Astrocyte (in vitro differentiated cells and primary cell): Measurements from ENCODE around the gene MTCH2. TPM values are rescaled to one million over a fixed set of nuclear protein-coding genes. Genes with fewer than 3 reads are reported as not detected.

Experiments
- DNase-seq: peaks from one replicate; pipeline ENCODE4 v3.0.0-alpha.2; 2010; ENCODE audit warnings: low read depth
- FAIRE-seq: peaks from 2 replicates; lab custom pipeline; 2011; peaks lifted over from hg19 to GRCh38; lab: Jason Lieb, UNC
- H2AFZ ChIP-seq: 2 replicates; pipeline ENCODE4 v1.6.0; 2012; ENCODE audit warnings: low read depth, low read length, inconsistent platforms
- H3K27ac ChIP-seq: 2 replicates; pipeline ENCODE4 v1.5.1; 2011; ENCODE audit warnings: low read depth, low read length, inconsistent platforms
- H3K27me3 ChIP-seq: 2 replicates; pipeline ENCODE4 v1.6.0; 2011; ENCODE audit warnings: low read length, inconsistent platforms; ENCODE audit not compliant: insufficient read depth
- H3K36me3 ChIP-seq: 2 replicates; pipeline ENCODE4 v1.5.1; 2011; ENCODE audit warnings: low read length, inconsistent platforms; ENCODE audit not compliant: insufficient read depth
- H3K4me1 ChIP-seq: 2 replicates; pipeline ENCODE4 v1.5.1; 2011; ENCODE audit warnings: low read length, inconsistent platforms; ENCODE audit not compliant: insufficient read depth
- H3K4me2 ChIP-seq: 2 replicates; pipeline ENCODE4 v1.6.0; 2012; ENCODE audit warnings: low read length, inconsistent platforms
- H3K4me3 ChIP-seq: 2 replicates; pipeline ENCODE4 v1.5.1; 2011; ENCODE audit warnings: low read depth, mild to moderate bottlenecking, low read length, inconsistent platforms; ENCODE audit not compliant: insufficient read depth
- H3K79me2 ChIP-seq: 2 replicates; pipeline ENCODE4 v1.6.0; 2012; ENCODE audit warnings: mild to moderate bottlenecking, low read length, inconsistent platforms; ENCODE audit not compliant: insufficient read depth
- H3K9ac ChIP-seq: 2 replicates; pipeline ENCODE4 v1.6.0; 2012; ENCODE audit warnings: mild to moderate bottlenecking, low read length, inconsistent platforms
- H3K9me3 ChIP-seq: 2 replicates; pipeline ENCODE4 v1.5.1; 2012; ENCODE audit warnings: low read depth, mild to moderate bottlenecking, low read length, inconsistent platforms; ENCODE audit not compliant: insufficient read depth
- H4K20me1 ChIP-seq: 2 replicates; pipeline ENCODE4 v1.6.0; 2012; ENCODE audit warnings: low read length, inconsistent platforms; ENCODE audit not compliant: insufficient read depth
- H3K27ac Mint-ChIP-seq: one replicate; pipeline ENCODE4 v1.8.0; 2021; ENCODE audit warnings: mild to moderate bottlenecking, mixed read lengths; ENCODE audit not compliant: unreplicated experiment
- H3K27me3 Mint-ChIP-seq: one replicate; pipeline ENCODE4 v1.8.0; 2021; ENCODE audit warnings: low read depth, mixed read lengths; ENCODE audit not compliant: unreplicated experiment
- H3K36me3 Mint-ChIP-seq: one replicate; pipeline ENCODE4 v1.8.0; 2021; ENCODE audit warnings: low read depth, mixed read lengths; ENCODE audit not compliant: unreplicated experiment
- H3K4me1 Mint-ChIP-seq: one replicate; pipeline ENCODE4 v1.8.0; 2021; ENCODE audit warnings: low read depth, mixed read lengths; ENCODE audit not compliant: unreplicated experiment
- H3K4me3 Mint-ChIP-seq: one replicate; pipeline ENCODE4 v1.8.0; 2021; ENCODE audit warnings: mild to moderate bottlenecking, moderate library complexity, mixed read lengths; ENCODE audit not compliant: unreplicated experiment
- H3K9me3 Mint-ChIP-seq: one replicate; pipeline ENCODE4 v1.8.0; 2021; ENCODE audit warnings: mild to moderate bottlenecking, mixed read lengths; ENCODE audit not compliant: unreplicated experiment
- EZH2 ChIP-seq: IDR thresholded peaks from 2 replicates; pipeline ENCODE4 v1.6.1; 2012; ENCODE audit warnings: mild to moderate bottlenecking, low read length, inconsistent platforms; ENCODE audit not compliant: insufficient read depth
- total RNA-seq: library from RNA; stranded (reverse); gene quantifications from 2 replicates; pipeline ENCODE4 v1.2.1, GENCODE V29; 2021
- TF ChIP-seq, protein P1 (sequence below): IDR thresholded peaks from 2 replicates; pipeline ENCODE4 v1.5.1; 2011; ENCODE audit warnings: low read depth, mild to moderate bottlenecking, inconsistent platforms, low read length, moderate library complexity; ENCODE audit not compliant: insufficient read depth

Gene MTCH2
- total RNA-seq, 1 donor from 2014 or later = 103 TPM

DNA sequence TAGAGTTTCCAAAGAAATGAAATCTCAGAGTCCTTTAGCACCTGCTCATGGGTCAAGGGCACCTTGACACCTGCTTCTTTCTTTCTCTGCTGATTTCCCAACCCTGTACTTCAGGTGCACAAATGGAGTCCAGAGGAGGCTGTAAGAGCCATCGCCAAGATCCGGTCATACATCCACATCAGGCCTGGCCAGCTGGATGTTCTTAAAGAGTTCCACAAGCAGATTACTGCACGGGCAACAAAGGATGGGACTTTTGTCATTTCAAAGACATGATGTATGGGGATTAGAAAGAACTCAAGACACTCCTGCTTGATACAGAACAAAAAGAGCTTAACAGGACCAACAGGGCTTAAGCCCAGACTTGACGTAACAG, 71.0 kb downstream of the MTCH2 start:
- H3K36me3 ChIP-seq = peaks cover 20% of the 10 kb centered on the region
- no peak overlapping the region for H2AFZ ChIP-seq
- H4K20me1 ChIP-seq = peaks cover 24% of the 10 kb centered on the region
- Mint-ChIP-seq H3K27ac (no peak overlapping the region), H3K36me3 (peaks cover 11% of the 10 kb centered on the region), H3K4me1 (no peaks in the 10 kb centered on the region), H3K9me3 (no peaks in the 10 kb centered on the region), H3K4me3 (no peak overlapping the region), H3K27me3 (no peaks in the 10 kb centered on the region)
- no peak overlapping the region for H3K9ac ChIP-seq
- FAIRE-seq = no peak
- peaks cover 16% of the 10 kb centered on the region for H3K4me1 ChIP-seq
- H3K79me2 ChIP-seq = peaks cover 64% of the 10 kb centered on the region
- H3K9me3 ChIP-seq = no peaks in the 10 kb centered on the region
- no peaks in the 10 kb centered on the region for H3K27me3 ChIP-seq
- H3K4me3 ChIP-seq = no peak overlapping the region
- TF ChIP-seq, protein P1, sequence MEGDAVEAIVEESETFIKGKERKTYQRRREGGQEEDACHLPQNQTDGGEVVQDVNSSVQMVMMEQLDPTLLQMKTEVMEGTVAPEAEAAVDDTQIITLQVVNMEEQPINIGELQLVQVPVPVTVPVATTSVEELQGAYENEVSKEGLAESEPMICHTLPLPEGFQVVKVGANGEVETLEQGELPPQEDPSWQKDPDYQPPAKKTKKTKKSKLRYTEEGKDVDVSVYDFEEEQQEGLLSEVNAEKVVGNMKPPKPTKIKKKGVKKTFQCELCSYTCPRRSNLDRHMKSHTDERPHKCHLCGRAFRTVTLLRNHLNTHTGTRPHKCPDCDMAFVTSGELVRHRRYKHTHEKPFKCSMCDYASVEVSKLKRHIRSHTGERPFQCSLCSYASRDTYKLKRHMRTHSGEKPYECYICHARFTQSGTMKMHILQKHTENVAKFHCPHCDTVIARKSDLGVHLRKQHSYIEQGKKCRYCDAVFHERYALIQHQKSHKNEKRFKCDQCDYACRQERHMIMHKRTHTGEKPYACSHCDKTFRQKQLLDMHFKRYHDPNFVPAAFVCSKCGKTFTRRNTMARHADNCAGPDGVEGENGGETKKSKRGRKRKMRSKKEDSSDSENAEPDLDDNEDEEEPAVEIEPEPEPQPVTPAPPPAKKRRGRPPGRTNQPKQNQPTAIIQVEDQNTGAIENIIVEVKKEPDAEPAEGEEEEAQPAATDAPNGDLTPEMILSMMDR = no peak
- TF ChIP-seq EZH2 = no peak
- no peak overlapping the region for H3K4me2 ChIP-seq
- no peak overlapping the region for H3K27ac ChIP-seq
- DNase-seq = no peak

- no peak overlapping the region for H3K4me3 Mint-ChIP-seq
- no peaks in the 10 kb centered on the region for H3K9me3 Mint-ChIP-seq
- no peaks in the 10 kb centered on the region for H3K27me3 Mint-ChIP-seq
- Histone ChIP-seq H3K4me1 (peaks cover 16% of the 10 kb centered on the region), H4K20me1 (peaks cover 24% of the 10 kb centered on the region), H3K4me2 (no peak overlapping the region), H3K27ac (no peak overlapping the region), H3K9me3 (no peaks in the 10 kb centered on the region), H3K4me3 (no peak overlapping the region), H3K36me3 (peaks cover 20% of the 10 kb centered on the region), H3K27me3 (no peaks in the 10 kb centered on the region), H2AFZ (no peak overlapping the region), H3K79me2 (peaks cover 67% of the 10 kb centered on the region), H3K9ac (no peak overlapping the region)
- no peak for DNase-seq
- FAIRE-seq = no peak
- H3K27ac Mint-ChIP-seq = no peak overlapping the region
- no peaks in the 10 kb centered on the region for H3K4me1 Mint-ChIP-seq
- H3K36me3 Mint-ChIP-seq = peaks cover 11% of the 10 kb centered on the region
- TF ChIP-seq EZH2 = no peak
- TF ChIP-seq, protein P1 = no peak
Observed at GRCh38 chr11:47570651-47571356, 71.6 kb downstream of the MTCH2 start.

DNA sequence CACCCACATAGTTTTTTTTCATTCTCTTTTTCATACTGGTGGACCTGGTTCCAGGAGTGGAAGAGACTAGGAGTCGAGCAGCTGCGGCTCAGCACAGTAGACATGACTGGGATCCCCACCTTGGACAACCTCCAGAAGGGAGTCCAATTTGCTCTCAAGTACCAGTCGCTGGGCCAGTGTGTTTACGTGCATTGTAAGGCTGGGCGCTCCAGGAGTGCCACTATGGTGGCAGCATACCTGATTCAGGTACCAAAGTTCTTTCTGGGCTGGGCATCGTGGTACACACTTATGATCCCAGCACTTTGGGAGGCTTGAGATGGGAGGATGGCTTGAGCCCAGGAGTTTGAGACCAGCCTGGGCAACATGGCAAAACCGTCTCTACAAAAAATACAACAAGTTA, 72.7 kb downstream of the MTCH2 start:
- Histone ChIP-seq H2AFZ (no peak overlapping the region), H3K27me3 (no peaks in the 10 kb centered on the region), H3K4me1 (peaks cover 22% of the 10 kb centered on the region), H3K4me2 (no peak overlapping the region), H3K79me2 (peaks cover 70% of the 10 kb centered on the region), H3K27ac (no peak overlapping the region), H3K4me3 (no peak overlapping the region), H3K9me3 (no peaks in the 10 kb centered on the region), H4K20me1 (peaks cover 24% of the 10 kb centered on the region), H3K9ac (no peak overlapping the region), H3K36me3 (peaks cover 20% of the 10 kb centered on the region)
- Mint-ChIP-seq H3K4me3 (no peak overlapping the region), H3K4me1 (no peaks in the 10 kb centered on the region), H3K27ac (no peak overlapping the region), H3K9me3 (no peaks in the 10 kb centered on the region), H3K27me3 (no peaks in the 10 kb centered on the region), H3K36me3 (peaks cover 11% of the 10 kb centered on the region)
- no peak for DNase-seq
- no peak for TF ChIP-seq EZH2
- no peak for FAIRE-seq

Other genes with a start within 250 kb of the MTCH2 start
- gene SLC39A13, start 234.0 kb downstream of the MTCH2 start, total RNA-seq = 76.6 and 92.7 TPM in 2 replicates
- gene PSMC3, start 216.1 kb downstream of the MTCH2 start, total RNA-seq = 124 and 130 TPM in 2 replicates
- 0.86 and 0.96 TPM in 2 replicates for gene RAPSN, start 193.4 kb downstream of the MTCH2 start, total RNA-seq
- gene CELF1, start 89.4 kb downstream of the MTCH2 start, total RNA-seq = 92.8 and 101 TPM in 2 replicates
- 32.4 and 33.9 TPM in 2 replicates for gene PTPMT1, start 77.0 kb downstream of the MTCH2 start, total RNA-seq
- gene KBTBD4, start 63.6 kb downstream of the MTCH2 start, total RNA-seq = 11.9 and 12.5 TPM in 2 replicates
- 80.7 and 88.7 TPM in 2 replicates for gene NDUFS3, start 63.5 kb downstream of the MTCH2 start, total RNA-seq
- 0.16 TPM in 1 of 2 replicates, not detected in the other for gene FAM180B, start 55.9 kb downstream of the MTCH2 start, total RNA-seq
- gene C1QTNF4, start 48.1 kb downstream of the MTCH2 start, total RNA-seq = 0.20 TPM in 1 of 2 replicates, not detected in the other
- 1.4 and 2.1 TPM in 2 replicates for gene AGBL2, start 72.8 kb upstream of the MTCH2 start, total RNA-seq
- gene FNBP4, start 124.8 kb upstream of the MTCH2 start, total RNA-seq = 59.4 and 69.7 TPM in 2 replicates
- gene NUP160, start 205.8 kb upstream of the MTCH2 start, total RNA-seq = 22.9 and 23.8 TPM in 2 replicates